Thyroid gland (tissue), 4 donors: ENCODE results near the gene AARS2. TPM values are rescaled to one million over a fixed set of nuclear protein-coding genes. Genes with fewer than 3 reads are reported as not detected.

Experiments used
- DNase-seq, 2 donors: peaks; one replicate each; pipeline ENCODE4 v3.0.0-alpha.2; 2019
- H3K27ac ChIP-seq, 3 donors: fragments of 200-600 bp; sonication (generic); 1 replicate in 2 of 3; 2 replicates in 1 of 3; pipeline ENCODE4 v1.5.1; 2016 to 2019; ENCODE audit warnings: mild to moderate bottlenecking in 1 of 3, moderate library complexity in 1 of 3
- H3K27me3 ChIP-seq: fragments of 200-600 bp; sonication (generic); one replicate; pipeline ENCODE4 v1.5.1; 2019
- H3K36me3 ChIP-seq, 2 donors: fragments of 200-600 bp; sonication (generic); one replicate each; pipeline ENCODE4 v1.5.1; 2016 to 2019
- H3K4me1 ChIP-seq, 2 donors: fragments of 200-600 bp; sonication (generic); one replicate each; pipeline ENCODE4 v1.5.1; 2017 to 2019
- H3K4me3 ChIP-seq, 3 donors: fragments of 200-600 bp; sonication (generic); replicated peaks in 1 of 3; 1 replicate in 2 of 3; 2 replicates in 1 of 3; pipeline ENCODE4 v1.5.1; 2016; ENCODE audit warnings: mild to moderate bottlenecking in 1 of 3
- H3K9me3 ChIP-seq: fragments of 200-600 bp; sonication (generic); one replicate; pipeline ENCODE4 v1.5.1; 2017
- POLR2A ChIP-seq, 2 donors: fragments of 450-650 bp; IDR thresholded peaks; one replicate each; pipeline ENCODE4 v1.6.1; 2017; ENCODE audit warnings: antibody characterized with exemption in 2 of 2, mild to moderate bottlenecking in 2 of 2, moderate library complexity in 1 of 2
- WGBS, 2 donors: methylation state at CpG; one replicate each; pipeline ENCODE4 v1.1.5; 2017; 5-methylcytosine and 5-hydroxymethylcytosine counted together
- intact Hi-C: fragments of 100-400 bp; cut with DNase I; formaldehyde crosslinking; loops from one replicate; pipeline ENCODE4 v1.15.1; 2023
- total RNA-seq, 4 donors: library from RNA; depleted of rRNA; stranded (reverse); fragments of >200 nt; gene quantifications; one replicate each; pipeline ENCODE4 v1.2.3, GENCODE V29; 2016
- TF ChIP-seq, protein P1 (sequence below), 6 experiments: fragments of 200-600 bp in 3 of 6; fragments of 450-650 bp in 3 of 6; sonication (generic) in 3 of 6; IDR thresholded peaks; one replicate each; pipeline ENCODE4 v1.5.1; 2016 to 2019; ENCODE audit warnings: antibody characterized with exemption in 6 of 6, mild to moderate bottlenecking in 2 of 6, inconsistent platforms in 1 of 6, moderate library complexity in 1 of 6

The AARS2 gene
- total RNA-seq, 4 donors from 2014 or later: 9.7 to 18.0 (median 14.2) TPM

GRCh38 chr6:44254191-44255104 is 58.7 kb downstream of the AARS2 start:
- H3K27me3 ChIP-seq: no peaks in the 10 kb centered on the region
- H3K27ac ChIP-seq: no peak overlapping the region
- H3K9me3 ChIP-seq: no peaks in the 10 kb centered on the region
- TF ChIP-seq POLR2A (IDR thresholded peaks at IDR 0.05): no peak
- TF ChIP-seq, protein P1, sequence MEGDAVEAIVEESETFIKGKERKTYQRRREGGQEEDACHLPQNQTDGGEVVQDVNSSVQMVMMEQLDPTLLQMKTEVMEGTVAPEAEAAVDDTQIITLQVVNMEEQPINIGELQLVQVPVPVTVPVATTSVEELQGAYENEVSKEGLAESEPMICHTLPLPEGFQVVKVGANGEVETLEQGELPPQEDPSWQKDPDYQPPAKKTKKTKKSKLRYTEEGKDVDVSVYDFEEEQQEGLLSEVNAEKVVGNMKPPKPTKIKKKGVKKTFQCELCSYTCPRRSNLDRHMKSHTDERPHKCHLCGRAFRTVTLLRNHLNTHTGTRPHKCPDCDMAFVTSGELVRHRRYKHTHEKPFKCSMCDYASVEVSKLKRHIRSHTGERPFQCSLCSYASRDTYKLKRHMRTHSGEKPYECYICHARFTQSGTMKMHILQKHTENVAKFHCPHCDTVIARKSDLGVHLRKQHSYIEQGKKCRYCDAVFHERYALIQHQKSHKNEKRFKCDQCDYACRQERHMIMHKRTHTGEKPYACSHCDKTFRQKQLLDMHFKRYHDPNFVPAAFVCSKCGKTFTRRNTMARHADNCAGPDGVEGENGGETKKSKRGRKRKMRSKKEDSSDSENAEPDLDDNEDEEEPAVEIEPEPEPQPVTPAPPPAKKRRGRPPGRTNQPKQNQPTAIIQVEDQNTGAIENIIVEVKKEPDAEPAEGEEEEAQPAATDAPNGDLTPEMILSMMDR (IDR thresholded peaks at IDR 0.05): no peak
- DNase-seq: no peak
- WGBS, 2 donors: 82% methylated on average over 12 of the region's 12 CpGs
- peaks cover 56 to 59% of the 10 kb centered on the region in 2 donors for H3K36me3 ChIP-seq
- H3K4me3 ChIP-seq: no peak overlapping the region
- H3K4me1 ChIP-seq: peaks cover 5 to 19% of the 10 kb centered on the region in 2 donors
- intact Hi-C loops: loop anchor here (5.0 kb wide), 1 partner anchor 82 kb away; no protein-coding TSS in a partner anchor

- H3K27me3 ChIP-seq: no peaks in the 10 kb centered on the region
- H3K4me1 ChIP-seq: peaks cover 7 to 29% of the 10 kb centered on the region in 2 donors
- peaks cover 63 to 66% of the 10 kb centered on the region in 2 donors for H3K36me3 ChIP-seq
- WGBS, 2 donors: 73 to 75% methylated on average over 10 of the region's 10 CpGs
- peak in 1 of 2 donors; percentile 29 for DNase-seq
- no peak overlapping the region for H3K27ac ChIP-seq
- no peaks in the 10 kb centered on the region for H3K9me3 ChIP-seq
- intact Hi-C loops: no loop called here
- TF ChIP-seq, protein P1 (IDR thresholded peaks at IDR 0.05): peak in 1 of 6 experiments; percentile 35
- TF ChIP-seq POLR2A (IDR thresholded peaks at IDR 0.05): no peak
- H3K4me3 ChIP-seq: no peak overlapping the region
These were observed 59.6 kb downstream of the AARS2 start for GRCh38 chr6:44253307-44254101.

- TF ChIP-seq POLR2A (IDR thresholded peaks at IDR 0.05): no peak
- TF ChIP-seq, protein P1 (IDR thresholded peaks at IDR 0.05): no peak
- Histone ChIP-seq H3K9me3 (no peaks in the 10 kb centered on the region), H3K27me3 (no peaks in the 10 kb centered on the region), H3K27ac (no peak overlapping the region), H3K36me3 (peaks cover 63 to 66% of the 10 kb centered on the region in 2 donors), H3K4me1 (peaks cover 13 to 27% of the 10 kb centered on the region in 2 donors), H3K4me3 (no peak overlapping the region)
- WGBS, 2 donors: 95% methylated on average over 14 of the region's 14 CpGs
- intact Hi-C loops: no loop called here
- no peak for DNase-seq
These were observed 61.3 kb downstream of the AARS2 start for GRCh38 chr6:44251576-44252524.

GRCh38 chr6:44250718-44251123 is 62.4 kb downstream of the AARS2 start:
- TF ChIP-seq, protein P1 (IDR thresholded peaks at IDR 0.05): no peak
- no peak for TF ChIP-seq POLR2A (IDR thresholded peaks at IDR 0.05)
- DNase-seq: no peak
- Histone ChIP-seq H3K27ac (no peak overlapping the region), H3K9me3 (no peaks in the 10 kb centered on the region), H3K27me3 (no peaks in the 10 kb centered on the region), H3K4me3 (no peak overlapping the region), H3K4me1 (peaks cover 8 to 20% of the 10 kb centered on the region in 2 donors), H3K36me3 (peaks cover 63 to 66% of the 10 kb centered on the region in 2 donors)
- WGBS, 2 donors: 84 to 85% methylated on average over 3 of the region's 3 CpGs
- intact Hi-C loops: no loop called here
